CD4-positive, alpha-beta T cell treated with Interferon gamma for 1 hour (primary cell): ENCODE results near the gene BRPF3.

Source experiments
- DNase-seq: peaks from one replicate; pipeline ENCODE4 v3.0.0-alpha.2; 2020

Gene BRPF3

GRCh38 chr6:36235309-36235708 is 38.8 kb downstream of the BRPF3 start:
- no peak for DNase-seq

- no peak for DNase-seq
These were observed 39.3 kb downstream of the BRPF3 start for GRCh38 chr6:36235862-36236261.

DNA sequence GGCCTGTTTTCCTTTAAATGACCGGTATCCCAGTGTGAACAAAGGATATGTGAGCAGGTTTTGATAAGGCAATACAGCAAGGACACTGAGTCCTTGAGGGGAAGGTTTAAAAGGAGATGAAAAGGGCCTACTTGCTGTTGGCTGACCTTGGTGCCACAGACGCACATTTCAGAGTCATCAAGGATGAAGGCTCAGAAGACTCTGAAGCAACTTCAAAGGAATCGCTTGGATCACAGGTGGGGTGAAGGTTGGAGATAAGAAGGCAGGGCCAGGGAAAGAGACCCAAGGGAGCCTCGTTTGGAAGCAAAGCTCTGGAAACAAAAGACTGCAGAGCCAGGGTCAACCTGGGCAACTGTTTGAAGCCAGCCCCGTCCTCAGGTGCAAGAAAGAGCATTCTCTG is 43.2 kb downstream of the BRPF3 start:
- DNase-seq = no peak

- DNase-seq = peak; percentile 3
These were observed 45.2 kb downstream of the BRPF3 start for GRCh38 chr6:36241728-36242127.

DNA sequence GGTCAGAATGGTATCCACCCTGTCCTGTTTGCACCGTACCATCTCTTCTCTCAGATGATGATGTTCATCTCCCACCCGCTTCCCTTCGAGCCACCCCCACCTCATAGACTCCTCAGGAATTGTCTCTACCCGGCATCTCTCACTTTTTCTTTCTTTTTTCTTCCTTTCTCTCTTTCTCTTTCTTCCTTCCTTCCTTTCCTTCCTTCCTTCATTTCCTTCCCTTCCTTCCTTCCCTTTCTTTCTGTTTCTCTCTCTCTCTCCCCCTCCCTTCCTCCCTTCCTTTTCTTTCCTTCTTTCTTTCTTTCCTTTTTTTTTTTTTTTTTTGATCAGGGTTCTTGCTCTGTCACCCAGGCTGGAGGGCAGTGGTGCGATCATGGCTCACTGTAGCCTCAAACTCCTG is 45.6 kb downstream of the BRPF3 start:
- no peak for DNase-seq

- no peak for DNase-seq
These were observed 46.1 kb downstream of the BRPF3 start for GRCh38 chr6:36242626-36243025.

- no peak for DNase-seq
These were observed 47.1 kb downstream of the BRPF3 start for GRCh38 chr6:36243562-36244212.

GRCh38 chr6:36244641-36245280 is 48.2 kb downstream of the BRPF3 start:
- no peak for DNase-seq

DNA sequence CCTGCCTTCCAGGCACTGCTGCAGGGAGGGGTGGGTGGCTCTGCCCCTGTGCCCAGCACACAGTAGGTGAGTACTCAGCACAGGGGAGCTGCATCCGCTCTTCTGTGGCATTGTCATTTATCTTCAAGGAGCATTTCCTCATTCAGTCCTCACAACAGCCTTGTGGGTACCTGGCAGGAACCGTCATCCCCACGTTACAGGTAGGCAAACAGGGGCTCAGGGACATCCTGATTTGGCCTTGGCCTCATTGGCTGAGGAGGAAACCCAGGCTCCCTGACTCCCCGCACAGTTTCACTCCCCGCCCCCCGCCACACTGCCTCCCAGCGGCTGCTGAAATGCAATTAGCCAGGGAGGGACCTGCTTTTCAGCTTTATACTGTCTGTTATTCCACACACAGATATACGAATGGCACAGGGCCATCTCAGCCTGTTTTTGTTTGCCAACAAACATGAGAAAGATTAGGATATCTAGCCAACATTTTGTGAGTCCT is 49.1 kb downstream of the BRPF3 start:
- DNase-seq = no peak

GRCh38 chr6:36246506-36247268 is 50.1 kb downstream of the BRPF3 start:
- peak; percentile 7 for DNase-seq

- DNase-seq = no peak
These were observed 51.1 kb downstream of the BRPF3 start for GRCh38 chr6:36247693-36248092.

DNA sequence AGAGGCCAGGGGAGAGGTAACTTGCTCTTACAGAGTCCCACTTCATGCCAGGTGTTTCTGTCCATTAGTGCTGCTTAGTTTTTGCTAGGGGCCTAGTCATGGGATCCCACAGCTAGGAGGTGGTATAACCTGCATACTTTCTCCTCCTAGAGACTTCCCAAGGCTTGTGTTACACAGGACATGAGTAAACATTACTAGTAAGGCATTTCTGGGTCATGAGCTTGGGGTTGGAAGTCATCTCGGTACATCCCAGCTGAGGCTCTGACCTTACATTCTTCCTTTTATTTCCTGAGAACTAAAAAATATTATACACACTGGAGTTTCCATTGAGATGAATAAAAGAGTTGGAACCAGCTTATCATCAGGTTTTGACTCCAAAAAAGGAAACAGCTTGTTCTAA is 52.4 kb downstream of the BRPF3 start:
- DNase-seq = no peak

DNA sequence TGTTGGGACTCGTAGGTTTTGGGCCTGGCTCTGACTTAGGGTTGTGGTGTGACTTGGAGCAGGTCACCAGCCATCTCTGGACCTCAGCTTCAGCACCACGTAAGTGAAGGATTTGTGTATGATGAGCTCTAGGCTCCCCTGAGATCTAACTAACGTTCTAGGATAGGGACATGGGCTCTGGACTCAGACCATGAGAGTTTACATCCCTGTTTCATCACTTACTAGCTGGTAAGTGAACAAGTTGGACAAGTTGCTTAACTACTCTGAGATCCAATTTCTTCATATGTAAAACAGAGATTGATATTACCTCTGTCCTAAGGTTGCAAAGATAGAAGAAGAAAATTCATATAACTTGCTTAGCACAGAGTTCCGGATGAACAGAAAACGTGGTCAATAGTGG is 53.0 kb downstream of the BRPF3 start:
- no peak for DNase-seq

DNA sequence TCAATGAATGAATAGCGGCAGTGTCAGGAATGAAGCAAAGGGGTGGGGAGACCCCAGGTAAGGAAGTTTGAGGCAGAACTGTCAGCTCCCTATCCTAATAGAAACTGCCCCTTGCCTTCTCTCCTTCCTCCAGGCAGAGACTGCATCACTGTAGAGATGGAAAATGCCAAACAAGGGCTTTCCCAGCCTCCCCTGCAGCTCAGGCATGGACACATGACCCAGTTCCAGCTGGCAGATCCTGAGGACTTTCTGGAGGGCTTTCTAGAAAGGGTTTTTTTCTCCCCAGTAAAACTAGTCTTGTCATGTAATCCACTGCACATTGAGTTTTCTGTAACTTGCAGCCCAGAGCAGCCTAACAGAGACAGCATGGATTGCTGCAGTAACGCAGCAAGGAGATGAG is 55.5 kb downstream of the BRPF3 start:
- no peak for DNase-seq

- no peak for DNase-seq
These were observed 67.0 kb downstream of the BRPF3 start for GRCh38 chr6:36263390-36264000.

- DNase-seq = no peak
These were observed 69.2 kb downstream of the BRPF3 start for GRCh38 chr6:36265744-36266143.

DNA sequence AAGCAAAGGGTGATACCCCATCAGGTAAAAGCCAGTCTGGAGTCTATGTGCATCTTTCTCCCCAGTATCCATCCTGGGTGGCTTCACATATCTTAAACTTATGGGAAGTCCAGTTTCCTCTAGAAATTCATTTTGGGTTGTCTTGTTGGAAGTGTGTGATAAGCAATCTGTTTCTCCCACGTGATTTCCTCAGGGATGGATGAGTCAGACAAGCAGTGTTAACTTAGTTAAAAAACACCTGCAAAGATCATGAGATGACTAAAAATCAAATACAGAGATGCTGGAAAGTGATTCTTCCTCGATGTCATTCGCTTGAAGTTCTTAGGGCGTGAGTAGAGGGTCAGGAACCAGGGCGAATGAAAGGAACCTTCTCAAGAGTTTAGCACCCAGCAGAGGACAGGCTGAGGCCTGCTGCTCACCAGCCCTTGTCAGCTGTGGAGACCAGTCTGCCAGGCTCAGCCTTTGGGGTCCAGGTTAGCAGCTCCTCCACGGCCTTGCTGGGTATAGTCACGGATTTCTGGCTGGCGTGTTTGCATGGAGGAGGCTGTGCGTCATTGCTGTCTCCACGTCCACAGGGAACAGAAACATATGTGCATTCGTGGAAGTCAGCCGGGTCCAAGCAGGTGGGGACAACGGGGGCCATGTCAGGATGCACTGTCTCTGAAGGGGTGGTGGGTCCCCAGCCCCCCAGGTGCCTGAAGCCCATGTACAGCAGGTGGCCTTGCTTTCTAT is 70.5 kb downstream of the BRPF3 start:
- no peak for DNase-seq

- DNase-seq = no peak
These were observed 71.4 kb downstream of the BRPF3 start for GRCh38 chr6:36267731-36268477.

DNA sequence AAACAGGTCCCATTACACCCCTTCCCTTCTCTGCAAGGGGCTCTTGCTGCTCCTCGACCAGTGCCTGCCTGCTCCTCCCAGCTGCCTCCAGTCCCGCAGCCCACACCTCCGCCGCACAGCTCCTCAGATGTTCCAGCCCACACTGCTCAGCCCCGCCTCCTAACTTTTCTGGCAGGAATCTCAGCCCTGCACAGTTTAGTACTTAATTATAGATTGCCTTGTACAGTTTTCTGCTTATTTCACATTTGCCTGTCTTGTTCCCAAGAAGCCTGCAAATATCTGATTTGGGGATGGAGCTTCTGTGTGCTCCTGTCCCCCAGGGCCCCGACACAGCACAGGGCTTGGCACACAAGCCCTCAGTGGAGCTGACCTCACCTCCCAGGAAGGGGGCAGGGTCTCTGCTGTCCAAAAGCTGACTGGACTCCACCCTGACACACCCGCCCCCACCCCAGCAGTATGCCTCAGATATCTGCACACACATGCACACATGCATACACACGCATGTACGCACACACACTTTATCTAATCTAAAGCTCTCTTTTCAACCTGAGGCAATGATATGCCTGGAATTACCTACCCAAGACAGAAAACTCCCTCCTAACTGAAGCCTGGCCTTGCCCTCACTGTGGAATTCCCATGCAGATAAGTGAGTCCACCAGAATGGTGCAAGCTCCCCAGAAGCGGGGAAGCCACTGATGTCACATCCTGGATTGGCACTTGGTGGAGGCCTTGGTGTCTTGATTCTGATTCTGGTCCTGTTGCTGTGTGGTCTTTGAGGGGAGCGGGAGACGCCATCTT is 72.1 kb downstream of the BRPF3 start:
- DNase-seq = no peak

DNA sequence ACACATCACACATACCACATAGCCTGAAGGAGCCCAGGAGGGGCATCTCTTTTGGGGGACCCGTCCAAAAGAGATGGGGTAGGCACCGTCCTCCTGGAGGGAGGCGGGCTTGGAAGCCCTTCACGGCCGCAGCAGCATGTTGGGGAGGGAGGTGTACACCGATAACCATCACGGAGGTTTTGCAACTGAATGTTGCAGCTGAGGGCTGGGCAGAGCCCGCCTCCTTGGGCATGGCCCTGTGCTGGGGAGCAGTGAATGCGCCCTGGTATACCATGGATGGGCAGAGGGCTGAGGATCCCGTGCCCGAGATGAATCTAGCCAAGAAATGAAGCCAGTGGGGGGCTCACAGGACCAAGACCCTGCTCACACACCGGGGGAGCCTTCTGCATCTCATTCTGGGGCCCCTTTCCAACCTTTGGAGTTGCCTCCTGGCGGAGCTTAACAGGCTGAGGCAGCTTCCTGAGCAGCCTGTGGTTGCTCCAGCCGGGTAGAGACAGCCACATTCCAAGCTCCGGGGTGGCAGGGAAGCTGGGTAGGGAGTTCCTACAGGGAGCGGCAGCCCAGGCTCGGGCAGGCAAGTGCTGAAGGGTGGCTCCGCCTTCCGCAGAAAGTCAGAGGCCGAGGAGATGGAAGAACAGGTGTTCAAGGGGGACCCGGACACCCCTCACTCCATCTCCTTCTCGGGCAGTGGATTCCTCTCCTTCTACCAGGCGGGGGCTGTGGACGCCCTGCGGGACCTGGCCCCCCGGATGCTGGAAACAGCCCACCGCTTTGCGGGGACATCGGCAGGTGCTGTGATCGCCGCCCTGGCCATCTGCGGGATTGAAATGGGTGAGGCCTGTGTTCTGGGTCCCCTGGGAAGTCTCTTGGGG is 73.5 kb downstream of the BRPF3 start, which contains the start of gene PNPLA1:
TSS of gene PNPLA1 (plus strand) at position 227 of the 872 bp plus-strand sequence. CDS start at position 627, 400 bp downstream.
- DNase-seq = no peak
